NOMO-1 treated with dmso at 0.1 percent for 144 hours (cell line): ENCODE data around the gene OSBPL8.
"Not testable (repeated sequence)": the region's sequence is repeated elsewhere in the genome, so short reads cannot be mapped to it uniquely, and the experiment has no call there.

Experiments used
- DNase-seq: peaks from one replicate; lab custom pipeline; 2025; ENCODE audit not compliant: unreplicated experiment; lab: John Stamatoyannopoulos, UW

The OSBPL8 gene

DNA sequence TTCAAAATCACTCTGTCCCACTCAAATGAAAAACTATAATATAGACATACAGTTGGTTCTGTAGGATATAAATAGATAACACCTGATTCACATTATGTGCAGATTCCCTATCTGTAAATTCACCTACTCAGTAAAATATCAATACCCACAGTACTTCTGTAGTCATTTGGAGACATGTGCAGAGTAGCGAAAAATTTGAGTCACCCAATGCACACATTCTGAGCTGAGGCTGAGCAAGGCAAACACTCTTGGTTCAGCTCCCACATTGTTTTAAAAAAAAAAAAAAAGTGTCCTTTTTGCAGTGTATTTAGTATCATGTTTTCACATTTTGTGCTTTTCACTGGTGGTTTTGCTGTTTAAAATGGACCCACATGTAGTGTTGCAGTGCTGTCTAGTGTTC lies 184.1 kb downstream of the OSBPL8 start:
- no peak for DNase-seq

DNA sequence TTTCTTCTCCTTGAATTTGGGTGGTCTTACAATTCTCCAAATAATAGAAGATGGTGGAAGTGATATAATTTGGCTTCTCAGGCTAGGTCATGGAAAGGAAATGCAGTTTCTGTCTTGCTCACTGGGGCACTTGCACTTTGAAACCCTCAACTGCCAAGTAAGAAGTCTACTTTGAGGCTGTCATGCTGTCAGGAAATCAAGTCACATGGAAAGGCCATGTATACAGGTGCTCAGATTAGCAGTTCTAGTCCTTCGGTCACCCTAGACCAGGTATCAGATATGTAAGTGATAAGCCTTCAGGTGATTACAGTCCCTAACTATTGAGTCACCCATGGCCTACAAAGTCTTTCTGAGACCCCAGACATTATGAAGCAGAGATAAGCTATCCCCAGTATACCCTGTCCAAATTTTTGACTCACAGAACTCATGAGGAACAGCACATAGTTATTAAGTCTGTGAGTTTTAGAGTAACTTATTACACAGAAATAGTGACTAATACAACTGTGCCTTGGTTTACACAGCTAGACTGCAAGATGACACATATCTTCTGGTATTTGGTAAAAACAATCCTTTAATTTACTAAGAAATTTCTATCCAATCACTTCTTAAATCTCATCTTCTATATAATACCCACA lies 185.1 kb downstream of the OSBPL8 start:
- DNase-seq = no peak

DNA sequence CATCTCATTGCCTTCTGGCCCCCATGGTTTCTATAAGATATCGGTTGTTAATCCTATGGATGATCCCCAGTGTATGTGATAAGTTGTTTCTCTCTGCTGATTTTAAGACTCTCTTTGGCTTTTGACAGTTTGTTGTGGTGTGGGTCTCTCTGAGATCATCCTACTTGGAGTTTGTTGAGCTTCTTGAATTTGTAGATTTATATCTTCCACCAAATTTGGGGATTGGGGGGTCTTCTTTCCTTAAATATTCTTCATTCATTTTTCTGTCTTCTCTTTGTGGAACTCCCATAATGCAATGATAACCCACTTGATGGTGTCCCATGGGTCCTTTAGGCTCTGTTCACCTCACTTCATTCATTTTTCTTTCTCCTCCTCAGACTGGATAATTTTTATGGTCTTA lies 191.3 kb downstream of the OSBPL8 start:
- DNase-seq = no peak

DNA sequence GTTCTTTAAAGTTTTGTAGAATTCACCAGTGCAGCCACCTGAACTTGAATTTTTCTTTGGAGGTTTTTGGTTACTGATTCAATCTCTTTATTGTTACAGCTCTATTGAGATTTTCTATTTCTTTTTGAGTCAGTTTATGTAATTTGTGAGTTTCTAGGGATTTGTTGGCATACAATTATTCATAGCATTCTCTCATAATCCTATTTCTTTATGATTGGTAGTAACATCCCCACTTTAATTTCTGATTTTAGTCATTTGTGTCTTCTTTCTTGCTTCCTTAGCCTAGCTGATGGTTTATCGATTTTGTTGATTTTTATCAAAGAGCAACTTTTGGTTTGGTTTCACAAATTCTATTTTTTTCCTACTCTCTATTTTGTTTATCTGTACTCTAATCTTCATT lies 193.4 kb downstream of the OSBPL8 start:
- DNase-seq = no peak

DNA sequence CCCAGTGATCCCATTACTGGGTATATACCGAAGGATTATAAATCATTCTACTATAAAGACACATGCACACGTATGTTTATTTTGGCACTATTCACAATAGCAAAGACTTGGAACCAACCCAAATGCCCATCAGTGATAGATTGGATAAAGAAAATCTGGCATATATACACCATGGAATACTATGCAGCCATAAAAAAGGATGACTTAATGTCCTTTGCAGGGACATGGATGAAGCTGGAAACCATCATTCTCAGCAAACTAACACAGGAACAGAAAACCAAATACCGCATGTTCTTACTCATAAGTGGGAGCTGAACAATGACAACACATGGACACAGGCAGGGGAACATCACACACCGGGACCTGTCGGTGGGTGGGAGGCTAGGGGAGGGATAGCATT lies 195.4 kb downstream of the OSBPL8 start:
- not testable (repeated sequence) for DNase-seq

DNA sequence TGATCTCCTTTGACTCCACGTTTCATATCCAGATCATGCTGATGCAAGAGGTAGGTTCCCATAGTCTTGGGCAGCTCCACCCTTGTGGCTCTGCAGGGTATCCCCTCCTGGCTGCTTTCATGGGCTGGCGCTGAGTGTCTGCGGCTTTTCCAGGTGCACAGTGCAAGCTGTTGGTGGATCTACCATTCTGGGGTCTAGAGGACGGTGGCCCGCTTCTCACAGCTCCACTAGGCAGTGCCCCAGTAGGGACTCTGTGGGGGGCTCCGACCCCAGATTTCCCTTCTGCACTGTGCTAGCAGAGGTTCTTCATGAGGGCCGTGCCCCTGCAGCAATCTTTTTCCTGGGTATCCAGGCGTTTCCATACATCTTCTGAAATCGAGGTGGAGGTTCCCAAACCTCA lies 199.3 kb downstream of the OSBPL8 start:
- DNase-seq = no peak

DNA sequence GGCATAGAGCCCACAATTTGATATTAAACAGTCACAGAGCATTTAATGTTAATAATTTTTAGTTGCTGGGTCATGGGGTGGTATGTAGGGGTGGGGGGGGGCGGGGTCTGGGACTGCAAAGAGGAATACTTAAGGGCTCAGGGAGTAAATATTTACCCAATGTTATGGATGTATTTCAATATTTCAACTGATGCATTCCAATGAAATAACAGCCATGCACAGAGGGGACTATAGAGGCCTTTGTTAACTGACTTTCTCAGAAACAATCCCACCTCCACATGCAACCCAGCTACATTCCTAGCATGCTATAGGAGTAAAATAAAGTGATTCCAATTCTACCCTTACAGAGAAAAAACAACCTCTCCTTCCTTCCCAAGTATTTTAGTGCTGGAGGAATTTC lies 203.5 kb downstream of the OSBPL8 start:
- no peak for DNase-seq

DNA sequence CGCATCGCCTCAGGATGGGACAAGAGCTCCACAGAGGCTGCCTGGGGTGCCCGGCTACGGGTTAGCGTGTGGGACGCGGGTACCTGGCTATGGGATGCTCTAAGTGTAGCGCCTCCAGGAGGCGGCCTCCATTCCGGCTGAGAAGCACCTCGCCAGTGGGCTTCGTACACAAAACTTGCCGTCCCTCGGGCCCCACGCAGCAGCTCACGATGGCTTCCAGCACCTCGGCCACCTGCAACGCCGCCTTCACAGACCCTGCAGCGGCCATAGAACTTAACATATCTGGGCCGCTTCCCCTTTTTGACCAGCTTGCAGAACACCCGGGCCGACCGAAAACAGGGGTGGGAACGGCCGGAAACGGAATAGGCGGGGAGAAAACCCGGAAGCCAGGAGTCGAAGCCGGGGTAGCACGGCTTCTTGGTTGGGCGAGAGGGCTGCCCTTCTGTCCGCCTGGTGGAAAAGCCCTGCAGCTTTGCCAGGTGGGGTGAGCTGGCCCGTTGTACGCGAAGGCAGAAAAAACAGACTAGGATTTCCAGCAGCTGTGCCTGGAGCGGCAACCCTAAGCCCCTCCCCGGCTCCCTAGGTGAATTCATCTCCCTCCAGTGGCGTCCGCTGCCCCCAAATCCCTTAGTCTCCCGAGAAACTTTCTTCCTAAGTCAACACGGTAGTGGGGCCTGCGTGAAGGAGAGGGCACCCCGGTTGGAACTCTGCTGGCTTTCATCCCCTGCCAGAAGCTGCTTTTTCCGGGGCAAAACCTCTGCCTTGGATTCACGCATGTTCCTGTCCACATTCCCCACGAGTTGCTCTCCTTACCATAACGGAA lies 211.3 kb downstream of the OSBPL8 start, which contains the start of gene BBS10:
BBS10 (minus strand) TSS at position 337 of the 823 bp plus-strand sequence; CDS start at position 280, 57 bp downstream.
- DNase-seq = peak; percentile 93

DNA sequence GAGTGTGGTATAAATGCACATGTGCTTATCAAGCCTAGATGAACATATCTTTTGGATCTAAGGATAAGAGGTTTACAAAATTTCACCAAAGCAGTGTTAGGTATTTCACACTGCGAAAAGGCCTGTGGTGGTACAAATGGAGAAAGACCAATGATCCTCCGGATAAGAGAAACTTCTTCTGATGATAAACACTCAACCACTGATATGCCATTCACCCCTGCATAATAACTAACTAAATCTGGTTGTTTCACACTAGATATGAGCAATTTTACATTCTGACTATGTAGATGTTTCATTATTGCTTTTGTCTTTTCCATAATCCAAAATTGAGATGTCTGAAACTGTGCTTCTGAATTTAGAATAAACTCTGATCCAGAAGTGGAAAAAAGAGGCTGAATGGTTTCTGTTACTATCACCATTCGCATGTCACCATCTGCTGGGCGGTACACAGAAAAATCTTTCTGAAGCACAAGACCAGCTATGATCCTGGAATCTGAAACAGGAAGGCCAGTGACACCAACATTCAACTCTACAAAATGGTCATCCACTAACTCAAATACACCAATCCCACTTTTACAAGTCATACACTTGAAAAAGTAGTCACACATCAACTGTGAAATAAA lies 212.7 kb downstream of the OSBPL8 start:
- DNase-seq = peak; percentile 22

DNA sequence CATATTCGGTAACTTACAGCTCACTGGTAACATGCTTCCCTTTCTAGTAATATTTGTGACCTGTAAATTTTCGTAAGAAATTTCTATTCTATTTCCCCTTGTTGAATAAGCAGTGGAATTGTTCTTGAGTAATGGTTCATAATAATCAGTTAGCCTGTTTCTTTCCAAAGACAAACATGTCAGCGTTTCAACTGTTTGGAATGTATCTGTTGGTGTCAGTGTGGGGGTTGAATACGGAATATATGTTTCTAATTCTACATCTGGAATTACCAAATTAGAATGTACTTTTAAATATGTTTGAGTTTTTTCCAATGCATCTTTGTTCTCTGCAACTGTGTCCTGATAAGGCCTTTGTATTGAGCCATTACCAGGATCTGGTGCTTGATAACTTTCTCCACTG lies 213.3 kb downstream of the OSBPL8 start:
- no peak for DNase-seq

DNA sequence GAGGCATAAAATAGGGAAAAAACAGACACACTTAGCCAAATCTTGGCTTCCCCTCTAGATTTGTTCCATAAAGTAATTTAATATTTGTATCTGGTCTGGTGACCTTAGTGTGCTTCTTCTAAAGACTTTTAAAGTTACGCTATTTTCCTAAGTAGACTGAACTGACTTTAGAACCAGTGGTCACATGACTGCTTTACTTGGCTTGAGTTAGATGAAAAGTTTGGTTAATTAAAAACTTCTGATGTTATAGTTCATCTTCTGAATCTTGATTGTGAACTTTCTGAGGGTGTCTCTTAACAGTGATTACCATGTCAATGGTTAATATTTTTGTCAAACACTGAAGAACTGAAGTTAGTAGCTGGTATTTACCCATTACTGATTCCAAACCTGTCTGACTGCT lies 214.0 kb downstream of the OSBPL8 start:
- DNase-seq = no peak

DNA sequence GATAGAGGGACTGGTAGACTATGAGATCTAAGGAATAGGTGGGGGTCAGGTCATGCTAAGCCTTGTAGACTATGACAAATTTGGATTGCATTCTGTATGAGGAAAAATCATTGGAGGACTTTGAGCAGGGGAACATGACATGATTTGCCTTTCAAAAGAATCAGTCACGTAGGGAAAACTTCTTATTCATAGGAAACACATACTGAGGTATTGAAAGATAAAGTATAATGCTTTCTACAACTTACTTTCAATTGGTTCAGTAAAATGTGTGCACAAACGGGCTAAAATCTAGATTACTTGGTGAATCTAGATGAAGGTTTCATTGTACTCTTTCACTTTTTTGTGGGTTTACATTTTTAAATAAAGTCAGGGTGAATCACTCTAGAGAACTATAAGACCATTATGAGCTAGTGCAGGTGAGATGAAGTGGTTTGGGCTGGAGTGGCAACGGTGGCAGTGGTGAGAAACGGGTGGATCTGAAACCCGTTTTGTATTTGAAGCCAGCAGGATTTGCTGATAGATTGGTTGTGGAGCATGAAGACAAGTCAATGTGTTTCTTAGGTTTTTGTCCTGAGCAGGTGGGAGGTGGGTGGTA lies 218.0 kb downstream of the OSBPL8 start:
- DNase-seq = no peak

DNA sequence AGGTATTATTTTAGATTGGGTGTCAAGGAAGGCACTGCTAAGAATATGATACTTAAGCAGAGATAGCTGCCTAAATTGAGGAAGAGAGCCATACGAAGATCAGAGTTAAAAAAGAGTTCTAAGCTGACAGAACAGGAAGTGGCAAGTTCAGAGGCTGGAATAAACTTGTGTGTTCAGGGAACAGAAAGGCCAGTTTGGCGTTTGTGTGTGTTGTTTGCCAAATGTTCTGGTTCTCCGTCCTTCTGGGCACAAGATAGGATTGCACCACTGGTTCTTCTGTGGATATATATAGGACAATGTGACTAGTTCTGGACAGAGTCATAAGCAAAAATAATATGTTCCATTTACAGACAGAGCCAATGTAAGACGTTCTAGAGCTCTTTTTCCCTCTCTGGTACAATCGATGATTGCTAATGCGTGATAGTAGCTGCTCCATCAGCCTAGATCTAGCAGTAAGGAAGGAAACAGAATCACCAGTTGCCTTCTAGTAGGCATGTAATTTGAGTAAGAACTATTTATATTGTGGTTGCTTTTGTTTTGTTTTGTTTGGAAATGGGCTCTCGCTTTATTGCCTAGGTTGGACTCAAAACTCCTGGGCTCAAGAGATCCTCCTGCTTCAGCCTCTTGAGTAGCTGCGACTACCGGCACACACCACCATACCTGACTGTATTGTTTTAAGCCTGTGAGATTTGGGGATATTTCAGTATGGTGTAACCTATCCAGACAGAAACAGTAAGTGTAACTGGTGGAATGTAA lies 218.7 kb downstream of the OSBPL8 start:
- no peak for DNase-seq

DNA sequence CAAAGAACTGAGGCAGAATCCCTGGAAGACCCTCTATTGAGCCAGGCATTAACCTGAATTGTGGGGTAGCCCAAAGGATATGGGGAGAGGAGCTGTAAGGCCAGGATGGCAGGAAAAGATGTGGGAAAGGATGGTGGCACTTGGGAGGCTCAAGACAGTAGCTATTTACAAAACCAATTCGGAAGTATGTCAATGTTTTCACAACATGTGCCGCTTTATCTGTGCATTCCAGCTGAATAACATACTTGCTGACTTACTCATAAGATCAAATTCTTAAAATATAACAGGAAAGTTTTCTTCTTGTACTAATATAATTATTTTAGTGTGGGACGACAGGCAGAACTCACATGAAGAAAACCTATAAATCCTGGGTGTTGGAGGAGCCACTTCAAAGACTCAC lies 222.0 kb downstream of the OSBPL8 start:
- DNase-seq = no peak

DNA sequence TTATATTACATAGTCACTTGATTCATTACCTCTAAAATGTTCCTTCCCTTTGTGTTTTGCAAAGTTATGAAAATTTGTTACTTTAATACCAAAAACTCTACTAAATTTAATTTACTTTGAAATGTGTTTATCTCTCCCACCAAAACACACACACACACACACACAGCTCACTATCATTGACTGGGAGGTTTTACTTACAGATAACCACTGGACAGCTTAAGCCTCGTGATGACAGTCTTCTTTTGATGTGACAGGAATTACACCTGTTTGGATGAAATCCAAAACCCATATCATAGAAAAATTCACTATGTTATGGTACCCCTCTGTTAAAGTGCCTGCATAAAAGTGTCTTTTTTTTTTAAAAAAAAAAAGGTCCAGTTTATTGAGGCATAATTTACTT lies 227.0 kb downstream of the OSBPL8 start:
- DNase-seq = no peak

DNA sequence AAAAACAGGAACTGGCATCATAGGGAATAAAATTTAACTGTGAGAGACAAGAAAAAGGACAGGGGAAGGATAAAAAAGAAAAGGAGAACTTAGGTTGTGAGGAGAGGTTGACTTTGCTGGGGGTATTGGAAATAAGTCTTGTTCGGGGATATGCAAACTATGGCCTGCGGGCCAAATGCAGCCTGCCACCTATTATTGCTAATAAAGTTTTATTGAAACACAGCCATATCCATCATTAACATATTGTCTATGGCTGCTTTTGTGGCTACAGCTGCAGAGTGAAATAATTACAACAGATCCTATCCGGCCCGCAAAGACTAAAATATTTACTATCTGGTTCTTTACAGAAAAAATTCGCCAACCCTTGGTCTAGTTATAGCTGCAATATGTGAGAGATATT lies 230.0 kb downstream of the OSBPL8 start:
- no peak for DNase-seq

DNA sequence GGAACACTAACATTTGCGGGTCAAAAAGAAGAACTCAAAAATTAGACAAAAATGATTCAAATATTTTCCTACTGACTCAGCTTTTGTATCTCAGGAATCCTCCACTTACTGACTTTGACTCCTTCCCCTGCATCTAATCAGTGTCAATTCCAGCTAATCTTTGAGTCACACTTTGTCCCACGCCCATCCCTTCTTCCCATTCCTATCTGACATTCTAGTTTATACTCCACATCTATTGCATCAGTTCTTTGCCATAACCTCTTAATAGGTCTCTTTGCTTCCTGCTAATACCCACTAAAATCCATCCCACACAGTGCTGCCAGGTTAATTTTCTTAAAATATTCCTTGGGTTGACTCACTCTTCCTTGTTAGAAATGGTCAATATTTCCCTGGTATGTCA lies 230.4 kb downstream of the OSBPL8 start:
- no peak for DNase-seq

DNA sequence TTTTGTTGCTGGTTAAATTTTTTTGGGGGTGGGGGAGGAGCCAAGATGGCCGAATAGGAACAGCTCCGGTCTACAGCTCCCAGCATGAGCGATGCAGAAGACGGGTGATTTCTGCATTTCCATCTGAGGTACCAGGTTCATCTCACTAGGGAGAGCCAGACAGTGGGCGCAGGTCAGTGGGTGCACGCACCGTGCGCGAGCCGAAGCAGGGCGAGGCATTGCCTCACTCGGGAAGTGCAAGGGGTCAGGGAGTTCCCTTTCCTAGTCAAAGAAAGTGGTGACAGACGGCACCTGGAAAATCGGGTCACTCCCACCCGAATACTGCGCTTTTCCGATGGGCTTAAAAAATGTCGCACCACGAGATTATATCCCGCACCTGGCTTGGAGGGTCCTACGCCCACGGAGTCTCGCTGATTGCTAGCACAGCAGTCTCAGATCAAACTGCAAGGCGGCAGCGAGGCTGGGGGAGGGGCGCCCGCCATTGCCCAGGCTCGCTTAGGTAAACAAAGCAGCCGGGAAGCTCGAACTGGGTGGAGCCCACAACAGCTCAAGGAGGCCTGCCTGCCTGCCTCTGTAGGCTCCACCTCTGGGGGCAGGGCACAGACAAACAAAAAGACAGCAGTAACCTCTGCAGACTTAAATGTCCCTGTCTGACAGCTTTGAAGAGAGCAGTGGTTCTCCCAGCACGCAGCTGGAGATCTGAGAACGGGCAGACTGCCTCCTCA lies 239.8 kb downstream of the OSBPL8 start:
- not testable (repeated sequence) for DNase-seq

DNA sequence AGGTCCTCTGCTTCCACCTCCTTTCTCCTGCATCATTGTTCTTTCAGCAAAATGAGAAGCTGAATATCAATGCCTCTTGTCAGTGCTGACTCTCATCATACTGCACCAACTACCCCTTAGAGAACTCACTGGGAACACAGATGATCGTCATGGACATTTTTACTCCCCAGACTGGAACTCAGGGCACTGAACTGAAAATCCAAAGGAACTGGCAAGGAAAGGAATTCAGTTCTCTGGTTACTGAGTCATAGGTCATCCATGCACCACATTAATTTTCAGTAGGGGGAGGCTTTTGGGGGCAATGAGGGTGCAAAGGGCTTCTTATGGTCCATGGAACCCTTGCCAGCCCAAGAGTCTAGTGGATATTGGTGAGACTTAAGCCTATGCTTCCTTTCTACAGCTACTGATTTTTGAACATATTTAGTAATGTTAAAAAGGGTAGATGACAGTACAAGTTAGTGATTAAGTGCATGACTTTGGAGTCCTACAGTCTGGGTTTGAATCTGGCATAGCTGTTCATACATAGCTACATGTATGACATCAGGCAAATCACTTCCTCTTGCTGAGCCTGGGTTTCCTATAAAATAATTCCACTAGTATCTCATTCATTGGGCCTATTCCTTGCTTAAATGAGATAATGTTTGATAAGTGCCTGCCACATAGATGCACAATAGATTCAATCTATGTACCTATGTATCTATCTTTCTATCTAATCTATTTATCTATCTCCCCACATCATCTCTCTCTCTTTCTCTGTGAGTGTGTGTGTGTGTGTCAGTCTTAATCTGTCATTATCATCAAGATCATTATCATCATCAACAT lies 240.6 kb downstream of the OSBPL8 start:
- DNase-seq = no peak

DNA sequence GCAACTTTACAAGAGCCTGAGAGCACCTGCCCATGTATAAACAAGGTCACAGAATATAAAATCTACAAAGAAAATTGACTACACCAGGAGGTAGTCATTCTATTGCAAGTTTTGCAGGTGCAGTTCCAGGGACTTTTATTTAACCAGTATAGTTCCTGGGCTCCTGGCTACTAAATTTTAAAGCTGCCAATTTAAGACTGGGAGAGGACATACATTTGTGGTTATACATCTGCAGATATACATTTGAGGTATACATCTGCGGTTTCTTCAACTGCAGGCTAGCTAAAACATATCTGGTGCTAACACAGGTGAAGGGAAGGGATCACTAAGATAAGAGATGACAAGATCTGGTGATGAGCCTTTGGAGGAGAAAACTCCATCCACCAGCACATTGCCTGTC lies 241.6 kb downstream of the OSBPL8 start:
- DNase-seq = no peak
